Right lobe of liver (tissue), 6 donors: ENCODE results near the gene LIPI. TPM values are rescaled to one million over a fixed set of nuclear protein-coding genes. Genes with fewer than 3 reads are reported as not detected.
A peak's percentile ranks its signal among the peaks of the same experiment; 100 is the strongest.

Experiments used
- ATAC-seq, 4 donors: fragments of 200-7000 bp; cut with Tn5 transposase; one replicate each; pipeline ENCODE4 v1.9.1; 2020; ENCODE audit warnings: mild to moderate bottlenecking in 4 of 4, moderate library complexity in 4 of 4
- DNase-seq, 3 donors: peaks; one replicate each; pipeline ENCODE4 v3.0.0-alpha.2; 2020
- H3K27ac ChIP-seq, 3 donors: fragments of 200-600 bp; one replicate each; pipeline ENCODE4 v1.8.0; 2022
- H3K27me3 ChIP-seq, 2 donors: fragments of 200-600 bp; one replicate each; pipeline ENCODE4 v1.8.0; 2022
- H3K36me3 ChIP-seq, 4 donors: fragments of 200-600 bp; sonication (generic) in 1 of 4; one replicate each; pipeline versions ENCODE4 v1.5.1 to v1.8.0; 2017 to 2022; ENCODE audit warnings: control low read depth in 1 of 4
- H3K4me1 ChIP-seq, 4 donors: fragments of 200-600 bp; sonication (generic) in 1 of 4; one replicate each; pipeline versions ENCODE4 v1.5.1 to v1.8.0; 2017 to 2022; ENCODE audit warnings: control low read depth in 1 of 4
- H3K4me3 ChIP-seq, 3 donors: fragments of 200-600 bp; one replicate each; pipeline ENCODE4 v1.8.0; 2022
- H3K9me3 ChIP-seq, 4 donors: fragments of 200-600 bp; sonication (generic) in 1 of 4; one replicate each; pipeline versions ENCODE4 v1.5.1 to v1.8.0; 2017 to 2022; ENCODE audit warnings: control low read depth in 1 of 4
- CTCF ChIP-seq, 4 donors: fragments of 200-600 bp in 3 of 4; fragments of 450-650 bp in 1 of 4; IDR thresholded peaks; one replicate each; pipeline versions ENCODE4 v1.5.1 to v1.8.0; 2016 to 2022; ENCODE audit warnings: antibody characterized with exemption in 4 of 4, mild to moderate bottlenecking in 2 of 4
- POLR2A ChIP-seq: fragments of 450-650 bp; IDR thresholded peaks from one replicate; pipeline ENCODE4 v1.6.1; 2017; ENCODE audit warnings: antibody characterized with exemption, mild to moderate bottlenecking
- WGBS: methylation state at CpG from one replicate; pipeline ENCODE4 v1.1.6; 2018; ENCODE audit warnings: low coverage, low lambda C conversion rate; ENCODE audit not compliant: insufficient coverage; ENCODE audit errors: missing lambda C conversion rate; 5-methylcytosine and 5-hydroxymethylcytosine counted together
- intact Hi-C, 2 donors: fragments of 100-400 bp; cut with DNase I; formaldehyde crosslinking; loops; one replicate each; pipeline versions ENCODE4 v1.11.2 to v1.14.1; 2022
- total RNA-seq, 6 experiments: library from RNA; depleted of rRNA in 2 of 6; stranded (reverse); fragments of >200 nt in 2 of 6; fragmentation: NEBNext Ultra II Directional in 3 of 6; extraction: Animal tissue kit (Norgen Biotek cat#: 25700) in 3 of 6; gene quantifications; one replicate each; pipeline versions ENCODE4 v1.1.0 to v1.2.4, GENCODE V29; 2016 to 2023
- donor health status: DM: no; HTN: yes; CAD: no.
- donor health status: DM: no; HTN: no; CAD: no.
- donor health status: DM: no; HTN: no; CAD: no.
- donor health status: DM: no; HTN: yes; CAD: no.
- donor health status: DM: no; HTN: yes; CAD: no.

The LIPI gene
- total RNA-seq, 6 experiments from 2014 or later = not detected

- ATAC-seq = no peak
- intact Hi-C loops = no loop called here
- H3K9me3 ChIP-seq = no peaks in the 10 kb centered on the region
- no peak overlapping the region for H3K4me3 ChIP-seq
- no peak for DNase-seq
- no peaks in the 10 kb centered on the region for H3K27me3 ChIP-seq
- no peak overlapping the region for H3K27ac ChIP-seq
- no peaks in the 10 kb centered on the region for H3K4me1 ChIP-seq
- WGBS = 67% methylated on average over 7 of the region's 7 CpGs
- TF ChIP-seq CTCF (IDR thresholded peaks at IDR 0.05) (no peak), POLR2A (no peak)
- no peaks in the 10 kb centered on the region for H3K36me3 ChIP-seq
Measured at GRCh38 chr21:14124266-14124665, 86.5 kb downstream of the LIPI start.

GRCh38 chr21:14121719-14122118 lies 89.0 kb downstream of the LIPI start:
- no peak for DNase-seq
- 55% methylated on average over 4 of the region's 5 CpGs for WGBS
- H3K27ac ChIP-seq = no peak overlapping the region

GRCh38 chr21:14120091-14120734 lies 90.5 kb downstream of the LIPI start:
- DNase-seq = peak; percentile 36 to 63 (median 57)
- intact Hi-C loops = no loop called here
- peak; percentile 64 to 66 (median 65) for ATAC-seq

More at GRCh38 chr21:14121719-14122118, 89.0 kb downstream of the LIPI start:
- no peak for TF ChIP-seq POLR2A
- no peak for TF ChIP-seq CTCF (IDR thresholded peaks at IDR 0.05)
- no peaks in the 10 kb centered on the region for H3K4me1 ChIP-seq
- no peak overlapping the region for H3K4me3 ChIP-seq
- H3K9me3 ChIP-seq = no peaks in the 10 kb centered on the region
- H3K36me3 ChIP-seq = no peaks in the 10 kb centered on the region
- no peaks in the 10 kb centered on the region for H3K27me3 ChIP-seq
- intact Hi-C loops = no loop called here
- no peak for ATAC-seq

GRCh38 chr21:14119038-14119437 lies 91.7 kb downstream of the LIPI start:
- Histone ChIP-seq H3K27me3 (no peaks in the 10 kb centered on the region), H3K4me3 (no peak overlapping the region), H3K27ac (no peak overlapping the region), H3K9me3 (no peaks in the 10 kb centered on the region), H3K36me3 (no peaks in the 10 kb centered on the region), H3K4me1 (no peaks in the 10 kb centered on the region)
- intact Hi-C loops = no loop called here
- TF ChIP-seq POLR2A (no peak), CTCF (IDR thresholded peaks at IDR 0.05) (no peak)
- WGBS = 61% methylated on average over 3 of the region's 3 CpGs
- DNase-seq (no peak), ATAC-seq (no peak)

More at GRCh38 chr21:14120091-14120734, 90.5 kb downstream of the LIPI start:
- Histone ChIP-seq H3K27me3 (no peaks in the 10 kb centered on the region), H3K36me3 (no peaks in the 10 kb centered on the region), H3K4me3 (no peak overlapping the region), H3K27ac (no peak overlapping the region), H3K4me1 (no peaks in the 10 kb centered on the region), H3K9me3 (no peaks in the 10 kb centered on the region)
- TF ChIP-seq CTCF (IDR thresholded peaks at IDR 0.05) (peak; percentile 41 to 59 (median 55)), POLR2A (no peak)
- 27% methylated on average over 4 of the region's 4 CpGs for WGBS
